Mesendoderm (in vitro differentiated cells): ENCODE data around the gene HOXB13.

ENCODE experiments used
- DNase-seq: peaks from one replicate; pipeline ENCODE4 v3.0.0; 2013
- H2AK5ac ChIP-seq: 2 replicates; pipeline ENCODE4 v1.6.1; 2013; ENCODE audit warnings: low read length, inconsistent platforms
- H2BK120ac ChIP-seq: 2 replicates; pipeline ENCODE4 v1.6.1; 2013; ENCODE audit warnings: low read depth, mild to moderate bottlenecking, low read length, moderate library complexity, mixed read lengths
- H2BK15ac ChIP-seq: replicated peaks from 2 replicates; pipeline ENCODE4 v1.6.1; 2013; ENCODE audit warnings: low read depth, mild to moderate bottlenecking, moderate library complexity
- H2BK5ac ChIP-seq: 2 replicates; pipeline ENCODE4 v1.6.1; 2013; ENCODE audit warnings: low read length, inconsistent platforms
- H3K18ac ChIP-seq: 2 replicates; pipeline ENCODE4 v1.6.1; 2013; ENCODE audit warnings: mild to moderate bottlenecking, low read length, mixed read lengths
- H3K23ac ChIP-seq: one replicate; pipeline ENCODE4 v1.6.1; 2013; ENCODE audit warnings: low read length
- H3K27ac ChIP-seq: 2 replicates; pipeline ENCODE4 v1.5.1; 2013; ENCODE audit warnings: low read depth, mild to moderate bottlenecking, inconsistent platforms, low read length, moderate library complexity
- H3K27me3 ChIP-seq: 2 replicates; pipeline ENCODE4 v1.6.1; 2013; ENCODE audit warnings: low read length, control low read depth, mild to moderate bottlenecking, inconsistent platforms; ENCODE audit not compliant: insufficient read depth, poor library complexity
- H3K36me3 ChIP-seq: 2 replicates; pipeline ENCODE4 v1.6.1; 2013; ENCODE audit warnings: low read length, inconsistent platforms; ENCODE audit not compliant: control insufficient read depth, insufficient read depth
- H3K4ac ChIP-seq: one replicate; pipeline ENCODE4 v1.6.1; 2013; ENCODE audit warnings: low read depth, mild to moderate bottlenecking, low read length, moderate library complexity
- H3K4me1 ChIP-seq: 2 replicates; pipeline ENCODE4 v1.6.1; 2013; ENCODE audit warnings: low read depth, low read length, inconsistent platforms; ENCODE audit not compliant: control insufficient read depth
- H3K4me2 ChIP-seq: 2 replicates; pipeline ENCODE4 v1.6.1; 2013; ENCODE audit warnings: low read length
- H3K4me3 ChIP-seq: 2 replicates; pipeline ENCODE4 v1.5.1; 2013; ENCODE audit warnings: mild to moderate bottlenecking, low read length
- H3K56ac ChIP-seq: one replicate; pipeline ENCODE4 v1.6.1; 2013; ENCODE audit warnings: low read length
- H3K79me1 ChIP-seq: 2 replicates; pipeline ENCODE4 v1.6.1; 2013; ENCODE audit warnings: low read length, inconsistent platforms
- H3K79me2 ChIP-seq: 2 replicates; pipeline ENCODE4 v1.6.1; 2013; ENCODE audit warnings: mild to moderate bottlenecking, low read length; ENCODE audit not compliant: control insufficient read depth, insufficient read depth
- H3K9ac ChIP-seq: 2 replicates; pipeline ENCODE4 v1.6.1; 2013; ENCODE audit warnings: low read length, inconsistent platforms
- H4K5ac ChIP-seq: one replicate; pipeline ENCODE4 v1.6.1; 2013; ENCODE audit warnings: low read length
- H4K8ac ChIP-seq: one replicate; pipeline ENCODE4 v1.6.1; 2013; ENCODE audit warnings: low read depth, mild to moderate bottlenecking, control low read depth, low read length, moderate library complexity
- WGBS: extraction: QIAGEN DNeasy Blood & Tissue Kit; methylation state at CpG from one replicate; pipeline ENCODE4 v1.1.7; 2013; ENCODE audit warnings: low lambda C conversion rate, missing lambda C conversion rate; ENCODE audit not compliant: insufficient coverage; ENCODE audit errors: extremely low coverage; 5-methylcytosine and 5-hydroxymethylcytosine counted together

The HOXB13 gene

GRCh38 chr17:48745381-48746275 lies 17.1 kb upstream of the HOXB13 start:
- Histone ChIP-seq H3K27me3 (peaks cover 70% of the 10 kb centered on the region), H3K79me1 (no peaks in the 10 kb centered on the region), H3K18ac (no peak overlapping the region), H3K36me3 (no peaks in the 10 kb centered on the region), H4K8ac (no peak overlapping the region), H3K27ac (no peak overlapping the region), H3K4me3 (no peak overlapping the region), H3K23ac (no peak overlapping the region), H2AK5ac (no peak overlapping the region), H2BK120ac (no peak overlapping the region), H3K79me2 (no peaks in the 10 kb centered on the region), H2BK15ac (no peak overlapping the region), H3K4me2 (no peak overlapping the region), H3K9ac (no peak overlapping the region), H3K56ac (no peak overlapping the region), H3K4me1 (peaks cover 3% of the 10 kb centered on the region), H3K4ac (no peak overlapping the region), H2BK5ac (no peak overlapping the region), H4K5ac (no peak overlapping the region)
- WGBS: no CpG with 5 or more reads among the region's 12 CpGs
- DNase-seq: peak; percentile 74

GRCh38 chr17:48740537-48740936 lies 12.0 kb upstream of the HOXB13 start:
- H3K4me1 ChIP-seq: no peaks in the 10 kb centered on the region
- no peak for DNase-seq
- H3K79me1 ChIP-seq: no peaks in the 10 kb centered on the region
- no peak overlapping the region for H3K4ac ChIP-seq
- H3K27me3 ChIP-seq: peaks cover 74% of the 10 kb centered on the region
- no peak overlapping the region for H4K8ac ChIP-seq
- no peak overlapping the region for H3K9ac ChIP-seq
- H2AK5ac ChIP-seq: no peak overlapping the region
- H3K27ac ChIP-seq: no peak overlapping the region
- H3K36me3 ChIP-seq: no peaks in the 10 kb centered on the region
- H3K4me2 ChIP-seq: no peak overlapping the region
- H3K56ac ChIP-seq: no peak overlapping the region
- no peak overlapping the region for H2BK15ac ChIP-seq
- H2BK120ac ChIP-seq: no peak overlapping the region
- no peak overlapping the region for H3K4me3 ChIP-seq
- H3K79me2 ChIP-seq: no peaks in the 10 kb centered on the region
- no peak overlapping the region for H3K23ac ChIP-seq
- no peak overlapping the region for H2BK5ac ChIP-seq
- no peak overlapping the region for H4K5ac ChIP-seq
- H3K18ac ChIP-seq: no peak overlapping the region

- H4K5ac ChIP-seq: no peak overlapping the region
- no peak overlapping the region for H3K23ac ChIP-seq
- H4K8ac ChIP-seq: no peak overlapping the region
- no peak overlapping the region for H3K56ac ChIP-seq
- no peaks in the 10 kb centered on the region for H3K79me1 ChIP-seq
- H2BK15ac ChIP-seq: no peak overlapping the region
- H3K27me3 ChIP-seq: peaks cover 74% of the 10 kb centered on the region
- no peak overlapping the region for H3K27ac ChIP-seq
- H3K18ac ChIP-seq: no peak overlapping the region
- H3K79me2 ChIP-seq: no peaks in the 10 kb centered on the region
- no peak overlapping the region for H3K9ac ChIP-seq
- no peak overlapping the region for H2BK120ac ChIP-seq
- DNase-seq: no peak
- H3K4me1 ChIP-seq: no peaks in the 10 kb centered on the region
- H3K4me2 ChIP-seq: no peak overlapping the region
- no peak overlapping the region for H2AK5ac ChIP-seq
- H3K36me3 ChIP-seq: no peaks in the 10 kb centered on the region
- H2BK5ac ChIP-seq: no peak overlapping the region
- WGBS: no CpG with 5 or more reads among the region's 37 CpGs
- no peak overlapping the region for H3K4me3 ChIP-seq
- no peak overlapping the region for H3K4ac ChIP-seq
Measured at GRCh38 chr17:48738803-48739526, 10.4 kb upstream of the HOXB13 start.

- H3K79me1 ChIP-seq: no peaks in the 10 kb centered on the region
- H3K4me3 ChIP-seq: no peak overlapping the region
- WGBS: no CpG with 5 or more reads among the region's 11 CpGs
Measured at GRCh38 chr17:48738424-48738802, 9.9 kb upstream of the HOXB13 start.

GRCh38 chr17:48737330-48738043 lies 8.9 kb upstream of the HOXB13 start:
- Histone ChIP-seq H3K23ac (no peak overlapping the region), H3K27ac (no peak overlapping the region), H2BK15ac (no peak overlapping the region), H3K4me3 (no peak overlapping the region), H3K4me2 (no peak overlapping the region), H3K79me1 (no peaks in the 10 kb centered on the region), H3K4ac (no peak overlapping the region), H3K79me2 (no peaks in the 10 kb centered on the region), H3K9ac (no peak overlapping the region), H4K8ac (no peak overlapping the region), H3K36me3 (no peaks in the 10 kb centered on the region), H4K5ac (no peak overlapping the region), H2BK120ac (no peak overlapping the region), H3K18ac (no peak overlapping the region), H3K56ac (no peak overlapping the region), H2AK5ac (no peak overlapping the region), H3K27me3 (peaks cover 61% of the 10 kb centered on the region), H2BK5ac (no peak overlapping the region), H3K4me1 (peaks cover 2% of the 10 kb centered on the region)
- WGBS: no CpG with 5 or more reads among the region's 4 CpGs
- no peak for DNase-seq

More at GRCh38 chr17:48738424-48738802, 9.9 kb upstream of the HOXB13 start:
- H2BK15ac ChIP-seq: no peak overlapping the region
- no peak overlapping the region for H3K23ac ChIP-seq
- no peak overlapping the region for H3K18ac ChIP-seq
- H2BK120ac ChIP-seq: no peak overlapping the region
- no peaks in the 10 kb centered on the region for H3K79me2 ChIP-seq
- no peak overlapping the region for H3K56ac ChIP-seq
- H2AK5ac ChIP-seq: no peak overlapping the region
- no peaks in the 10 kb centered on the region for H3K36me3 ChIP-seq
- H2BK5ac ChIP-seq: no peak overlapping the region
- no peak for DNase-seq
- H3K4me2 ChIP-seq: no peak overlapping the region
- H3K4ac ChIP-seq: no peak overlapping the region
- H3K4me1 ChIP-seq: no peaks in the 10 kb centered on the region
- H3K27ac ChIP-seq: no peak overlapping the region
- H3K9ac ChIP-seq: no peak overlapping the region
- H4K8ac ChIP-seq: no peak overlapping the region
- peaks cover 69% of the 10 kb centered on the region for H3K27me3 ChIP-seq
- H4K5ac ChIP-seq: no peak overlapping the region
